ENCODE results near the gene TSFM.

The TSFM gene

DNA sequence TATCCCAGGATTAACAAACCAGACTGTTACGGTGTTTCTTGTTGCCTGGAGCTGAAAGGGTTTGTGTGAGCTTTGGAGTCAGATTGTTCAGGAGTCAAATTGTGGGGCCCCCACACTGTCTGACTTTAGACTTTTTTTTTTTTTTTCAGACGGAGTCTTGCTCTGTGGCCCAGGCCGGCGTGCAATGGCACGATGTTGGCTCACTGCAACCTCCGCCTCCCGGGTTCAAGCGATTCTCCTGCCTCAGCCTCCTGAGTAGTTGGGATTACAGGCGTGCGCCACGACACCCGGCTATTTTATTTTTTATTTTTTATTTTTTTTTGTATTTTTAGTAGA lies 847 bp downstream of the TSFM start:
- no peak for FAIRE-seq

DNA sequence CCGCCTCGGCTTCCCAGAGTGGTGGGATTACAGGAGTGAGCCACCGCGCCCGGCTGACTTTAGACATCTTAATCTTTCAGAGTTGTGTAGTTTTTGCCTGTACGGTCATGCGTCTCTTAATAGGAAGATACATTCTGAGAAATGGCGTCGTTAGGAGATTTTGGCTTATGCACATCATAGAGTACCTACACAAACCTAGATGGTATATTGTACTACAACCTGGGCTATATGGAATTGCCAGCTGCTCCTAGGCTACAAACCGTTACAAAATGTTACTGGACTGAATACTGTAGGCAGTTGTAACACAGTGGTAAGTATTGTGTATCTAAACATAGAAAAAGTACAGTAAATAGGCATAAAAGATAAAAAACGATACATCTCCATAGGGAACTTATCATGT lies 1.3 kb downstream of the TSFM start:
- no peak for FAIRE-seq

DNA sequence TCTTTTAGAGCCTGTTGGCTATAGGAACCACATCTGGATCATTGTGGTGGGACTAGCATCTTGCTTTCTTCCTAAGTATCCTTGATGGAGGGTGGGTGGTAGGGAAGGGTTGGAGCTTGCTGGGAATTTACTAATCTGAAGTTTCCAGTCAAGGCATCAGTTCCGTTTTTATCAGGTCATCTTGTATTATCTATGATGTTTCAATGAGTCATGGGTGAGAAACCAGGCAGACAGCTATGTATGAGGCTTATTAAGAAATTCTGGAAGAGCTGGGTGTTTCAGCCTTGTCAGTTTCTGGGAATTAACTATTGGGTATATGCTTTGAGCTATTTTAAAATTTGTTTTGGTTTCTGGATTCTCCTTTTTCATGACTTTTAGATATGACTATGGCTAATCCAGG lies 11.3 kb downstream of the TSFM start:
- no peak for FAIRE-seq

GRCh38 chr12:57795354-57795753 lies 12.8 kb downstream of the TSFM start:
- FAIRE-seq, result no peak

DNA sequence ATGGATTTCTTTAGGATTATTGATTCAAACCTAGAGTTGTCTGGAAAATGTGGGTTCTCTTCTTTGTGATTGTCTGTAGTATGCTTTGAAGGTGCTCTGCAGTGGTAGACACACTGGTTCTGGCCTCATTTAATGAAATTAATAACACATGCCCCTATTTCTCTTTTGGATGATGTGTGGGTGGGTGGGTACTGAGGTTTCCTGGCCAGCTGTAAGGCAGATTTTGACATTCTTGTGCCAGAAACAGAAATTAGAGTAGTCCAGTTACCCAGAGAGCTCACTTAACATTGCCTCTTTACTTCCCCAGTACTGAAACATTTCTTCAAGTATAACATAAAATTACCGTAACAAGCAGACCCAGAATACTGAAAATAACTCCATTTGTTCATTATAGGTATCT lies 14.4 kb downstream of the TSFM start:
- FAIRE-seq, result no peak

DNA sequence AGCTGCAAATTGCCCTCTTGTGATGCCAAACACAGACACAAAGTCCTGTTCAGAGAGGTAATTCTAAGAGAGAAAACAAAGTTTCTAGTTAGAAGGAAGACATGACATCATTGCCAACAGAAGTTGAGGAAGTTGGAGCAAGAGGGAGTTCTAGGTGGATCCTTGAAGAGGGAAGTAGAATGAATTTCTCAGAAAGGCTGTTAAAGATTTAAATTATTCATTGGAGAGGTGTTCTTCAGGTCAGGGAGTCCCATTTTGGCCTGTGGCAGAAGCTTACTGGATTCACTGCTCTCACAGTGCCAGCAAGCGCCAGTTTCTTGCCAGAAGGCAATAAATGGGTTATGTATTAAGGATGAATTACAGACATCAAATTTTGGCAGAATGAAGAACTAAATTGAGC lies 15.3 kb downstream of the TSFM start:
- FAIRE-seq, result no peak

DNA sequence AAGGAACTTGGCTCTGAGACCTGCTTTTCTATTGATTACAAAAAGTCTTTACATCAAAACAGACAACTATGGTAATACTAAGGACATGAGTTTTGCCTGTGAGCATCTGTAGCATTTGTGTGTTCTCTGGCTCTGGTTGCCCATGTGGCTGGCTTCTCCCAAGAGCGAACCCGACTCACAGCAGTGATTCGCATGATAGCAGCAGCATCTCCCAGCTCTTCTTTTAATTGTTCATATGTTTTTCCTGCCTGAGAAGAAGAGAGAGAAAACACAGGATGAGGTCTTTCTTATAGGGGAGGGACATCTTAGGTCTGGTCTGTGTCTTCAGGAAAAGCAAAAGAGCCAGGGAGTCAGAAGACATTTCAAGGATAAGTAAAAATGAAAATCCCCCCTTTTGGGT lies 18.4 kb downstream of the TSFM start:
- no peak for FAIRE-seq

DNA sequence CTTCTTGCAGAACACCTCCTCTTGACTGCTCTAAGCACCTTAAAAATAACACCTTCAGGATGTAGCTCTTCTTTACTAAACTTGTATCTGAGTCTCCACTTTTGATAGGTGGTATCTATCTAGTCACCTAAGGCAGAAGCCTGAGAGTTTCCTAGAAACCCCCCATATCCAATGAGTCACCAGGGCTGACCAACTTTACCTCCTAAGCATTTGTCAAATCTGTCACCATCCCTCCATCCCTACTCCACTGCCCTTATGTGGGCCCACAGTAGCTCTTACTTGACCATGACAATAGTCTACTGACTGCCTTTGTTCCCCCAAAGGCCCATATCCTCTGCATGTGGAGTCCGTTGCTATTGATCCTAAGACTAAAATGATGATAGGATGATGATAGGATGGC lies 20.0 kb downstream of the TSFM start:
- FAIRE-seq, result no peak

DNA sequence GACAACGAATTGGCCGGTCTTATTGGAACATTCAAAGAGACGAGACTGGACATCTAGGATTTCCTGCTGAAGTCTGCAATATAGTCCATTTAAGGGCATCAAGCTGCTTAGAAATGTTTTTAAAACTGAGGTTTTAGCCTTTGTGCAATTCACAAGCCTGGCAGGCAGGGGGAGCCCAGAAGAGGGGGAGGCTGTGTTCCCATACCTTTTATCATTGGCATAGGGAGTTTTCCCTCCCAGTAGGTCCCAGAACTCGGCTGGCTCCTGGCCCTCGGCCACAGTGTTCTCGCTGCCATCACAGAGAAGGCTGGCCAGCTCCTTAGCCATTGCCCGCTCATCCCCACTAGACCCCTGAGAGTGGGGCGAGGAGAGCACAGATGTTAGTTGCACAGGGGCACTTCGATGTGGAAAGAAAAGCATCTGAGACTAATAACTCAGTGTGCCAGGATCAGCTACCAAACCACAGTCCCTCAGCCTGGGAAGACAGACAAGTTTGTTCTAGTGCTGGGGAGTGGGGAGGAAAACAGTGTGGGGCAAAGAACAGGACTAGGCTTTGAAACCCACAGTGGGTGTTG lies 20.8 kb downstream of the TSFM start:
- FAIRE-seq, result no peak

DNA sequence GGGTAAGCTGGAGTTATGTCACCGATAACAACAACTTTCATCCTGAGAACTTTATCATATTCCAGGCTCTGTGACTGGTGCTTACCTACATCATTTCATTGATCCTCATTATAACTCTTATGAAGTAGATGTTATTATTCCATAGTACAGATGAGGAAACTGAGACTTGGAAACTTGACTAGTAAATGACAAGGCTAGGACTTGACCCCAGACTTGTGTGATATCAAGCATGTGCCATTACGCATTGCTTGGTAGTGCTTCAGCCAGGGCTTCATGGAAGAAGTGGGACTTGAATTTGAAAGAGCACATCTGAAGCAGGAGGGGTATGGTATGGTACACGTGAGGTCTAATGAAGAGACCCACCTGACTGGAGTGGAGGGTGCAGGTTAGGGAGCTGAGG lies 24.1 kb downstream of the TSFM start:
- no peak for FAIRE-seq

DNA sequence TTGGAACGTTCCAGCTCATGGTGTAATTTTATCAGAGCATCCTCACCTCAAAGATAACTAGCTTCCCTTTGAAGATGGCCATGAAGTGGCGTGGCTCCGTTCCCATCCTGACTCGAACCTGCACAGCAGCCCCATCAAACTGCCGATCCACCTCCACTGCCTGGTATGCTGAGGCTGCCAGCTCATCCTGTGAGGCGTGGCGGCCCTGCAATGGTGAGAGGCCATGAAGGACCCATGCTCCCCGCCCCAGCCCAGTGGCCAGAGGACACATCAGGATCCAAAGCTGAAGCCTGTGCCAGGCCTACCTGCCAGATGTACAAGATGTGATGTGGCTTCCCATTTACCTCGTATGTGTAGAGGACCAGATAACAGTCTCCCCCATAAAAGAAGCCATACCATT lies 24.7 kb downstream of the TSFM start:
- no peak for FAIRE-seq

DNA sequence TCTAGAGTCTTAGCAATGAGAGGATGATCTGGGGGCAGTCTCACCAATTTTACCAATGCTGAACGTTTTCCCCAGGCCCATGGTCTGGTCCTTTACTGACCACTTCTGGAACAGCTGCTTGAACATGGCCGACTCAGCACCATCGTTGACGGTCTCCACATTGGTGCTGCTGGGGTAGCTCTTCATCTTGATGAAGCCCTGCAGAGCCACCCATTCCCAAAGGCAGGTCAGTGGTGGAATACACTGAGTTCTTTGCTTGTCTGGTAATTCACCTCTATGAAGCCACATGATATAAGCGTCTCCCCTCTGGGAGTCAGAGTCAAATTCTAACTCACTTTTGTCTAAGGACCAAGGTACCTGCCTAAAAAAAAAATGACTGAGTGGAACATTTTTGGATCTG lies 25.8 kb downstream of the TSFM start:
- no peak for FAIRE-seq

DNA sequence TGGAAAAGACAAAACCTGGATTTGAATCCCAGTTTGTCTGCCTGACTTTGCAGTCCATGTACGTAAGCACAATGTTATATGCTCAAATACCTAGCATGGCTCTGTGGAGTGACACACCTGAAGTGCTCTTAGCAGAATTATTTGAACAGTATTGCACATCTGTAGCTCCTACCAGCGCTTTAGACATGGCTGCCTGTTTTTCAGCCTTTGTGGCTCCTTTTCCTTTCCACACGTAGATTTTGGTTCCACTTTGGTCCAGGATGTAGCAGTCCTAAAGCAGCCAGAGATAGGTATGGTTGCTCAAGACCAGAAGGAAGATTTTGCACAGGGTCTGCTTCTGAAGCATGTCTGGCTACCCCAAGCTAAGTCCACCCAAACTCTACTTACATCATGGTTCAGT lies 26.8 kb downstream of the TSFM start:
- no peak for FAIRE-seq

GRCh38 chr12:57810450-57810849 lies 27.9 kb downstream of the TSFM start:
- no peak for FAIRE-seq

DNA sequence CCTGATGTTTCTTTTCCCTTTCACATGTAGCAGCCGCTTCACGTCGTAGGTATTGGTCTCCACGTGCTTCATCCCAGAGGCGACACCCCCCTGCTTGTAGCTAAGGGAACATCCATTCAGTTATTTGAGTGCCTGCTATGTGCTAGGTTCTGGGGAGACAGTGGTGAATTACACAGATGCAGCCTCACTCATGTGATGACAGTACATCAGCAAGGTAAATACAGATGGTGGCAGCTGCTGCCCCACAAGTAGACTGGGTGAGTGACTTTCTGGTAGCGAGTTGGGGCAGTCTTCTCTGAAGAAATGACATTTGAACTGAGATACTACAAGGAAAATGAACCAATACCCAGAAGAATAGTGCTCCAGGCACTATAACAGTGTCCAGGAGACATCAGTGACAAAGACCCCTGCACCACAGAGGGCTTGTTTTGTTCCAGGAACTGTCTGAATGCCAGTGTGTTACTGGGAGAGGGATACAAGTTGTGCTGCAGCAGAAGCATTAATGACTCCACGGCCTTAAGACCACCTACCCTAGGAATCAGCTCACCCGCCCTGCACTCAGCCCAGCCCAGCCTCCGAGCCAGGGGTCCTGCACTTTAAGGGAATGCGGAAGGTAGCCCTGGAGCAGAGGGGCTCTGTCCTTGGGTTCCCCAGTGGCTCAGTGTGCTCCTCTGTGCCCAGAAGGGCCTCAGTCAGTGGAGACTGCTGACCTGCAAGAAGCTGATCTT lies 28.6 kb downstream of the TSFM start:
- no peak for FAIRE-seq

DNA sequence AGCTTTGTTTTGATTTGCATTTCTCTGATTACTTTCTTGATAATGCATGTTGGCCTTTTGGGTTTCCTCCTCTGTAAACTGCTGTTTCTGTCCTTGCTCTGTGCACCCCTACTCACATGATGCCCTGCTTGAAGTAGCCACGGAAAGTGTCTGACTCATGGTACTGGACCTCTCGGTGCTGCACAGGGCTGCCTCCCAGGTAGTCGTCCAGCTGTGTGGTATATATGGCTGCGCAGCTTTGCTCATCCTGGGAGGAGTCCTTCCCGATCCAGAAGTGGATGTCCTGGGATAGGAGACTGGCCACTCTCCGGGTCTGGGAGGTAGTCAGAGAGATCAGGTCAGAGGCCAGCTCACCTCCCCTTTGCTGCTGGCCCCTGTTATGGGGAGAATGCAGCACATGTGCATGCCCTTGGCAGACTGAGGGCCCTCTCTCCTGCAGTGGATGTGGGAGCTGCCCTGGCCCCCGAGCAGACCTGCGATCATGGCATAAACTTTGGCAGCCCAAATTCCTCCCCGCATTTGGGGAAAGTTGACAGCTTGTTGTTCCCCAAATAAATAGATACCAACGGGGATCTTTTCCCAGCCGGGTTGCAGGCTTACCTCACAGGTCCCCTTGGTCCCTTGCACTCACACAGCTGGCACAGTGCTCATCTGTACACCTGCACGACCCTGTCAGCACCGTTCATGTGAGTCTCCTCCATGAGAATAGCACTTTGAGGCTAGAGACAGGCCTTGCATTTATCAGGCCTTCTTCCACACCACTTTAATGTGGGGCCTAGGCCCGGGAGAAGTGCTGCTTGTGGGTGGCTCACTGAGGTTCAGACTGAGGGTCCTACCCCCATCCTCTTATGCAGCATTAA lies 30.8 kb downstream of the TSFM start:
- no peak for FAIRE-seq

DNA sequence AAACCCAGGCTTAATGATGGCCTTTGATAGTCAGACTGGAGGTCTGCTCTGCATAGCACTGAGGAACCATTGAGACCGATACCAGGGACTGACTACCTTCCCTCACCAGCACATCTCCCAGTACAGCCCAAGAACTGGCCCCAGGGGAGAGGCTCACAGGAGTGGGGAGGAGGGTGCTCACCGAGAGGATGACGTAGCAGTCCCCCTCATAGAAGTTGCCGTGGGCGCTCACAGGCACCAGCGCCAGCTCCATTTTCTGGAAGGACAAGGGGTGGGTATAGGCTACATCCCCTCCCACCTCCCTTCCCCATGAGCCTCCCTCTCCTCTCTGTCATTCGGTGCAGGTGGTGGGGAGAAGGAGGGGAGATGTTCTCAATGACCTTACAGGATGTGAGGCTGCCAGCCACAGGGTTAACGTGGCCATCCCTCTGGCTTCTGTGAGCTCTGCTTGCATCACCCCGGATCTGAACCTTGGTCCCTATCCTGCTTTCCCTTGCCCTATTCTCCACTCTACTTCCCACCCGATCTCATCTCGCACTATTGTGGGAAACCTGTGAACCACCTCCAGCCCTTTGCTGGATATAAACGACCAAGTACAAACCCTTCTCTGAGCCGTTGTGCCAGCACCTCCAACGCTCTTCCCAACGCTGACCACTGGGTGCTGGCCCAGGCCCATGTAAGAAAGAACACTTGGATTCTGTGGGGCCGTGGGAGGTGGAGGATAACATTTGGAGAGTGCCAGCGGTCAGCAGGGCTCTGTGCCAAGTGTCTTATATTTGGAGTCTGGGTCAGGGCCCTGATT lies 31.6 kb downstream of the TSFM start:
- FAIRE-seq, result no peak

- FAIRE-seq, result no peak
Observed at GRCh38 chr12:57815177-57816000, 32.8 kb downstream of the TSFM start.

GRCh38 chr12:57816001-57816854 lies 33.6 kb downstream of the TSFM start:
- FAIRE-seq, result no peak

DNA sequence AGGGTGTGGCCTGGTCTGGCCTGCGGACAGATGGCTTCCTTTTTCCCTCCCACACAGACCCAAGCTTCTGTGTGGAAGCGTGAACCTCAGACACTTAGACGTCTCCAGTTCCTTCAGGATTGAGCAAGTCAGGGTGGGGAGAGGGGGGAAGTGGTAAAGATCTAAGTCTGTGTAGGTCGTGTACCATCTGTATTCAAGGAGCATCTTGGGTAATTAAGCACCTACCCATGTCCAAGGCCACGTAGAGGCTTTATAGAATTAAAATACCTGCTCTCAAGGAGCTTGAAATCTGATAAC lies 34.2 kb downstream of the TSFM start:
- no peak for FAIRE-seq

- FAIRE-seq, result no peak
Observed at GRCh38 chr12:57817261-57817989, 34.8 kb downstream of the TSFM start.

Measured in TTC549 (cell line).